ENCODE results near the gene FAM83G. TPM values are rescaled to one million over a fixed set of nuclear protein-coding genes. Genes with fewer than 3 reads are reported as not detected.

Gene FAM83G
- total and polyA plus RNA-seq, 2 donors (not counting 1 experiment from before 2014, with no cell fraction given), result 2.4 to 6.3 TPM

- Histone ChIP-seq H4K20me1 (ENCODE audit: control insufficient read depth, extremely low read depth, insufficient read depth, low read length) (no peaks in the 10 kb centered on the region), H3K9me3 (ENCODE audit: control insufficient read depth, insufficient read depth, low read depth, low read length) (no peaks in the 10 kb centered on the region)
Observed at GRCh38 chr17:18955009-18955408, 49.6 kb downstream of the FAM83G start.

GRCh38 chr17:18954321-18954720 is 50.2 kb downstream of the FAM83G start:
- Histone ChIP-seq H3K36me3 (ENCODE audit: control insufficient read depth, insufficient read depth, low read length) (no peaks in the 10 kb centered on the region), H3K9ac (ENCODE audit: insufficient read depth, low read length) (no peak overlapping the region), H3K4me2 (ENCODE audit: extremely low read depth, insufficient read depth, low read length) (no peak overlapping the region), H3K27me3 (ENCODE audit: control insufficient read depth, insufficient read depth, low read length) (peaks cover 14% of the 10 kb centered on the region), H3K9me3 (ENCODE audit: control insufficient read depth, insufficient read depth, low read depth, low read length) (no peaks in the 10 kb centered on the region), H3K4me3 (replicated peaks in 1 of 4; ENCODE audit: control extremely low read depth in 1 of 4, insufficient read depth in 1 of 4, low read depth in 3 of 4, low read length in 4 of 4) (no peak overlapping the region), H2AFZ (ENCODE audit: low read length) (no peak overlapping the region), H3K4me1 (ENCODE audit: control insufficient read depth, extremely low read depth, insufficient read depth, low read length) (no peaks in the 10 kb centered on the region), H3K27ac (ENCODE audit: insufficient read depth, low read length) (no peak overlapping the region), H3K79me2 (ENCODE audit: control insufficient read depth, insufficient read depth, low read length) (no peaks in the 10 kb centered on the region), H4K20me1 (ENCODE audit: control insufficient read depth, extremely low read depth, insufficient read depth, low read length) (no peaks in the 10 kb centered on the region)
- DNase-seq (ENCODE audit: low read depth in 2 of 2), result no peak
- no peak for TF ChIP-seq CTCF (conservative IDR thresholded peaks at IDR 0.05 in 1 of 2, IDR thresholded peaks at IDR 0.05 in 1 of 2; ENCODE audit: low read depth in 1 of 2, low read length in 2 of 2)
- no peak for TF ChIP-seq EZH2 (IDR thresholded peaks at IDR 0.05; ENCODE audit: low read length, missing control alignments)

More at GRCh38 chr17:18955009-18955408, 49.6 kb downstream of the FAM83G start:
- no peak overlapping the region for H2AFZ ChIP-seq (ENCODE audit: low read length)
- H3K27me3 ChIP-seq (ENCODE audit: control insufficient read depth, insufficient read depth, low read length), result peaks cover 8% of the 10 kb centered on the region
- TF ChIP-seq CTCF (conservative IDR thresholded peaks at IDR 0.05 in 1 of 2, IDR thresholded peaks at IDR 0.05 in 1 of 2; ENCODE audit: low read depth in 1 of 2, low read length in 2 of 2) (no peak), EZH2 (IDR thresholded peaks at IDR 0.05; ENCODE audit: low read length, missing control alignments) (no peak)
- no peak overlapping the region for H3K4me3 ChIP-seq (replicated peaks in 1 of 4; ENCODE audit: control extremely low read depth in 1 of 4, insufficient read depth in 1 of 4, low read depth in 3 of 4, low read length in 4 of 4)
- H3K4me2 ChIP-seq (ENCODE audit: extremely low read depth, insufficient read depth, low read length), result no peak overlapping the region
- no peaks in the 10 kb centered on the region for H3K36me3 ChIP-seq (ENCODE audit: control insufficient read depth, insufficient read depth, low read length)
- no peak for DNase-seq (ENCODE audit: low read depth in 2 of 2)
- no peaks in the 10 kb centered on the region for H3K79me2 ChIP-seq (ENCODE audit: control insufficient read depth, insufficient read depth, low read length)
- H3K27ac ChIP-seq (ENCODE audit: insufficient read depth, low read length), result no peak overlapping the region
- H3K9ac ChIP-seq (ENCODE audit: insufficient read depth, low read length), result no peak overlapping the region
- H3K4me1 ChIP-seq (ENCODE audit: control insufficient read depth, extremely low read depth, insufficient read depth, low read length), result no peaks in the 10 kb centered on the region

- no peaks in the 10 kb centered on the region for H3K9me3 ChIP-seq (ENCODE audit: control insufficient read depth, insufficient read depth, low read depth, low read length)
- no peak overlapping the region for H3K9ac ChIP-seq (ENCODE audit: insufficient read depth, low read length)
- no peak overlapping the region for H3K4me3 ChIP-seq (replicated peaks in 1 of 4; ENCODE audit: control extremely low read depth in 1 of 4, insufficient read depth in 1 of 4, low read depth in 3 of 4, low read length in 4 of 4)
- no peak overlapping the region for H3K27ac ChIP-seq (ENCODE audit: insufficient read depth, low read length)
- H2AFZ ChIP-seq (ENCODE audit: low read length), result no peak overlapping the region
- no peaks in the 10 kb centered on the region for H3K36me3 ChIP-seq (ENCODE audit: control insufficient read depth, insufficient read depth, low read length)
- H3K27me3 ChIP-seq (ENCODE audit: control insufficient read depth, insufficient read depth, low read length), result peaks cover 14% of the 10 kb centered on the region
- no peaks in the 10 kb centered on the region for H3K4me1 ChIP-seq (ENCODE audit: control insufficient read depth, extremely low read depth, insufficient read depth, low read length)
- H4K20me1 ChIP-seq (ENCODE audit: control insufficient read depth, extremely low read depth, insufficient read depth, low read length), result no peaks in the 10 kb centered on the region
- no peaks in the 10 kb centered on the region for H3K79me2 ChIP-seq (ENCODE audit: control insufficient read depth, insufficient read depth, low read length)
- H3K4me2 ChIP-seq (ENCODE audit: extremely low read depth, insufficient read depth, low read length), result no peak overlapping the region
- DNase-seq (ENCODE audit: low read depth in 2 of 2), result no peak
- TF ChIP-seq EZH2 (IDR thresholded peaks at IDR 0.05; ENCODE audit: low read length, missing control alignments), result no peak
- no peak for TF ChIP-seq CTCF (conservative IDR thresholded peaks at IDR 0.05 in 1 of 2, IDR thresholded peaks at IDR 0.05 in 1 of 2; ENCODE audit: low read depth in 1 of 2, low read length in 2 of 2)
Observed at GRCh38 chr17:18953231-18953728, 51.3 kb downstream of the FAM83G start.

All from fibroblast of lung (primary cell).